22Rv1 (cell line): ENCODE measurements around the gene GDA.

Experiments used
- CTCF ChIP-seq: fragments of 450-650 bp; IDR thresholded peaks from 2 replicates; pipeline ENCODE4 v1.5.1; 2017; ENCODE audit warnings: mild to moderate bottlenecking
- ZFX ChIP-seq: fragments of 450-650 bp; IDR thresholded peaks from 2 replicates; pipeline ENCODE4 v1.6.1; 2017; ENCODE audit warnings: antibody characterized with exemption, borderline replicate concordance

- no peak for TF ChIP-seq CTCF
- TF ChIP-seq ZFX, result no peak
Observed at GRCh38 chr9:72113056-72113455, 36.2 kb upstream of the GDA start.
